Coronary artery (tissue), 2 donors: ENCODE results near the gene FBXW12.

ENCODE experiments used
- DNase-seq: peaks from one replicate; pipeline ENCODE4 v3.0.0-alpha.2; 2017; ENCODE audit warnings: low spot score
- H3K27ac ChIP-seq, 2 donors: fragments of 200-600 bp; sonication (generic); one replicate each; pipeline ENCODE4 v1.5.1; 2016 to 2019
- H3K4me3 ChIP-seq: fragments of 200-600 bp; sonication (generic); 2 replicates; pipeline ENCODE4 v1.5.1; 2016; ENCODE audit warnings: mild to moderate bottlenecking, moderate library complexity
- CTCF ChIP-seq: fragments of 200-600 bp; sonication (generic); IDR thresholded peaks from one replicate; pipeline ENCODE4 v1.5.1; 2019; ENCODE audit warnings: antibody characterized with exemption

The FBXW12 gene

GRCh38 chr3:48418651-48419050 is 46.6 kb downstream of the FBXW12 start:
- DNase-seq: no peak
- H3K4me3 ChIP-seq: no peak overlapping the region
- no peak for TF ChIP-seq CTCF
- peak overlapping the region in 1 of 2 donors; percentile 16 for H3K27ac ChIP-seq

GRCh38 chr3:48419149-48419548 is 47.1 kb downstream of the FBXW12 start:
- DNase-seq: no peak
- Histone ChIP-seq H3K27ac (no peak overlapping the region), H3K4me3 (no peak overlapping the region)
- no peak for TF ChIP-seq CTCF

GRCh38 chr3:48419597-48419996 is 47.6 kb downstream of the FBXW12 start:
- no peak for DNase-seq
- no peak for TF ChIP-seq CTCF
- Histone ChIP-seq H3K4me3 (no peak overlapping the region), H3K27ac (no peak overlapping the region)

- H3K27ac ChIP-seq: no peak overlapping the region
- no peak overlapping the region for H3K4me3 ChIP-seq
- no peak for DNase-seq
- no peak for TF ChIP-seq CTCF
Measured at GRCh38 chr3:48420561-48420960, 48.5 kb downstream of the FBXW12 start.

GRCh38 chr3:48422272-48422671 is 50.3 kb downstream of the FBXW12 start:
- DNase-seq: no peak
- H3K27ac ChIP-seq: peak overlapping the region; percentile 1 to 99
- no peak overlapping the region for H3K4me3 ChIP-seq
- no peak for TF ChIP-seq CTCF

GRCh38 chr3:48422681-48423080 is 50.7 kb downstream of the FBXW12 start:
- Histone ChIP-seq H3K4me3 (peak overlapping the region; percentile 35), H3K27ac (peak overlapping the region; percentile 1 to 99)
- DNase-seq: no peak
- no peak for TF ChIP-seq CTCF

- H3K4me3 ChIP-seq: peak overlapping the region; percentile 35
Measured at GRCh38 chr3:48423241-48423882, 51.3 kb downstream of the FBXW12 start.

More at GRCh38 chr3:48423241-48423882, 51.3 kb downstream of the FBXW12 start:
- H3K27ac ChIP-seq: peak overlapping the region; percentile 1 to 99
- TF ChIP-seq CTCF: no peak
- DNase-seq: no peak
